ENCODE results near the gene FOXN3.

Gene FOXN3

DNA sequence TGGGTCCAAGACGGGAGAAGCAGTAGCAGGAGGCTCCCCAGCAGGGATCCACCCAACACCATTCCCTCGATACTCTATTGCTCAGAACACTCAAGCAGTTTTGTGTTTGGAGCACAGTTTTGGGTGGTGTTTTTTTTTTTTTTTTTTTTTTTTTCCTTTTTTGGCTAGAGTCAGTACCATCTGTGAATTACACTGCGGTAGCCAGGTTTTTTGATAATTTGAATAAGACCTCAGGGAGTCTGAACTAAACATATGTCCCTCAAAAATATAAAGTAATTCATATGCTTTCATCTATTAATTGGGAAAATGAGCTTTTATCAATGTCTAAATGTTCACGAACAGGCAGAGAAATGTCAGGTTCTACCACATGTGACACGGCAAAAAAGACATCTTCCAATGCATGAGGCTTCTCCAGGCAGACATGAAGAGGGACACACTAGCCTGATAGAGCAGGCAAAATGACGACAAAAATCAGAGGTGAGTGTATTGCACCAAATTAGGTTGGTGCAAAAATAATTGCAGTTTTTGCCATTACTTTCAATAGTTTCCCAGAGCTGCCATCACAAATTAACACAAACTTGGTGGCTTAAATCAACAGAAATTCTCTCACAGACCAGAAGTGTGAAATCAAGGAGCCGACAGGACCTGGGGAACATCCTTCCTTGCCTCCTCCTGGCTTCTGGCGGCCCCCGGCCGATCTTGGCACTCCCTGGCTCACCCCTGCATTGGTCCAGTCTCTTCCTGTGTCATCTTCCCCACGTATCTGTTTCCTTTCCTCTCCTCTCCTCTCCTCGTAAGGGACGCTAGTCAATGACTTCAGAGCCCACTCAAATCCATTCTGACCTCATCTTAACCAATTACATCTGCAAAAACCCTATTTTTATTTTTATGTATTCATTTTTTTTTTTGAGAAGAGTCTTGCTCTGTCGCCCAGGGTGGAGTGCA lies 33.9 kb downstream of the FOXN3 start:
- no peak for DNase-seq

DNA sequence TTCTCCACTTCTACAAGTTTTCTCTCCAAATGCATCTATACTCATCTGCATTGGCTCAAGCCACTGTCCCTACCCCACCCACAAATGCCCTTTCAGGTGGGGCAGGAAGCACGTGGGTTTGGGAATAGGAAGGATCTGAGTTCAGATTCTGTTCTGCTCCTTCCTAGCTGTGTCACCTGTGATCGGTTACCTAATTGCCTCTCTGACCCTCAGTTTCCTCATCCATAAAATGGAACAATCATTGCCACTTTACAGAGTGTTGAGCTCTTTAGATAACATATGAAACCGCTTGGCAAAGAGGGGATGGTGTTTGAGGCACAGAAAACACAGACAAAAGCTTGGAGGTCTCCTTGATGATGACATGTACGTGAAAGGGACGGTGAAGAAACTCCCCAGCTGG lies 34.5 kb downstream of the FOXN3 start:
- DNase-seq, result no peak

DNA sequence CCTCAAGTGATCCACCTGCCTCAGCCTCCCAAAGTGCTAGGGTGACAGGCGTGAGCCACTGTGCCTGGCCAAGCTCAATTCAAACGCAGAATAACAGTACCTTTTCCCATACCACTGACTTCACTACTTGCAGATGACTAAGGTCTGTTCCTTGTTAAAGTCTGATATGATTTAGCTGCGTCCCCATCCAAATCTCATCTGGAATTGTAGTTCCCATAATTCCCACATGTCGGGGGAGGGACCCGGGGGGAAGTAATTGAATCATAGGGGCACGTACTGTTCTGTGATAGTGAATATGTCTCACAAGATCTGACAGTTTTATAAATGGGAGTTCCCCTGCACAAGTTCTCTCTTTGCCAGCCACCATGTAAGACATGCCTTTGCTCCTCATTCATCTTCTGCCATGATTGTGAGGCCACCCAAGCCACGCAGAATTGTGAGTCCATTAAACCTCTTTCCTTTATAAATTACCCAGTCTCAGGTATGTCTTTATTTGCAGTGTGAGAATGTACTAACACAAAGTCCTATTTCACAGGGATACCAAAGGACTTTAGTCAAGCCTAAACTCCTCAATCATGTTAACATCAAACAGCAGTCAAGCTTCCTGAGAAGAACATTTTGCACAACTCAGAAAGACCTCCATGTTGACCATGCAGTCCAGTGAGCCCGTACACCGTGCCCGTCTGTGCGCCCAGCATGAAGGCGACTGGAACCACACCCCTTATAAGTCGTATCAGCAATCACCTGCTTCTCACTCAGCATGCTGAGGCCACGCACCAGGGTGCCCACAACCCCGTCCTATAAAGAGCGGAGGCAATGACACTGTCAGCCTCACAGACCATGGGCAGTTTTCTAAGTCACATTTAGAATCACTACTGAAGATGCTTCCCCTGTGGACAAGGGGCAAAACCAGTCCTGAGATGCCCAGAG lies 36.9 kb downstream of the FOXN3 start:
- no peak for DNase-seq

DNA sequence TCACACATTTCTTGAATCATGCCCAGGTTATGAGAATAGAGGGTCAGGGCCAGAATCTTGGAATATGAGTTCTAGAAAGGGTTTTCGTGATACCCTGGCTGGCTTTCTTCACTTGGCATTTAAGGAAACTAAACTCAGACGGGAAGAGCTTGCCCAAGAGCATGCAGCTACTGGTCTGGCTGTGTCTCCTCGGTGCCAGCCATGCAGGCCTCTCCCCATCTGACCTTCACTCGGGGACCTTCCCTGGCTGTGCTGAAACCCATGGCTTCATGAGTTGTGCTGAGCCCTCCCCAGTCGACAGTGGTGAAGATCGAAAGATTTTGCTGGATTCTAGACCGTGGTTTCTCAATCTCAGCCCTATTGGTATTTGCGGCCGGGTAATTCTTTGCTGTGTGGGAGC lies 38.0 kb downstream of the FOXN3 start:
- DNase-seq, result no peak

DNA sequence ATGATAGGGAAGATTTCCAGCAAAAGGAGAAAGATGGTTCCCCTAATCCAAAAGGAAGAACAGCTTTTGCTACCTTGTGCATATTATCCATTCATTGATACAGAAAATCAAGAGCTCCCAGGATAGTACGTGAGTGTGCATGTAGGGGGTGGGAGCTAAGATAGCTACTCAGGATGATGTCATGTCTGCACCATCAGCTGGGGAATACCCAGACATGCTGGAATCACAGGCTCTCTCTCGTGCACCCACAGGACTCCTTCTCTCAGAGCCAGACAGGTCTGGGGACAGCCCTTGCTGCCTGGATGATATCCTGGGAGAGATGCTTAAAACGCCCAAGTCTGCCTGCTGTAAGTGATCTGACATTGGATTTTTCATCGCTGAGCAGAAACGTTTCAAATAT lies 38.9 kb downstream of the FOXN3 start:
- peak; percentile 68 for DNase-seq

DNA sequence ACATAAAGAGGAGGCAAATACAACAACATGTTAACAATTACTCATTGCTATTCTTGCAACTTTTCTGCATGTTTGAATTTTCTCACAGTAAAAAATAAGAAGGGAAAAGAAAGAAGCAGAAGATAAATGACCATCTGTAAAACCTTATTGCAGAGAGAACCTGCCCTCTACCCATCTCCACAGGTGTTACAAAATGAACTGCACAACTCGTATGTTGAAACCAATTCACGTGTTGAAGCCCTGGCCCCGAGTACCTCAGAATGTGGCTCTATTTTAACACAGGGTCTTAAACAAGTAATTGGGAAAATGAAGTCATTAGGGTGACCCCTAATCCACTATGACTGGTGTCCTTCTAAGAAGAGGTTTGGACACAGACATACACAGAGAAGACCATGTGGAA lies 39.5 kb downstream of the FOXN3 start:
- DNase-seq, result no peak

DNA sequence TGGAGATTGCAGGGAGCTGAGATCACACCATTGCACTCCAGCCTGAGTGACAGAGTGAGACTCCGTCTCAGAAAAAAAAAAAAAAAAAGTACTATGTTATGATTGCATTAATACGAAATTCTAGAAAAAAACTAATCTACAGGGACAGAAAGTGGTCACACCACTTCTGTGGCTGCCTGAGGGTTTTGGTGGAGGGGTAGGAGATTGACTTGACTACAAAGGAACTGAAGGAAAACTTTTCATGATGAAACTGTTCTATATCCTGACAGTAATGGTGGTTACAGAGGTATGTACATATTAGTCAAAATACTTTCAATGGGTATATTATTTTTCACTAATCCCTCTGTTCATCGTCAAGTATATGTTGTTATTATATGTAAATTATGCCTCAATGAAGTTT lies 42.1 kb downstream of the FOXN3 start:
- no peak for DNase-seq

DNA sequence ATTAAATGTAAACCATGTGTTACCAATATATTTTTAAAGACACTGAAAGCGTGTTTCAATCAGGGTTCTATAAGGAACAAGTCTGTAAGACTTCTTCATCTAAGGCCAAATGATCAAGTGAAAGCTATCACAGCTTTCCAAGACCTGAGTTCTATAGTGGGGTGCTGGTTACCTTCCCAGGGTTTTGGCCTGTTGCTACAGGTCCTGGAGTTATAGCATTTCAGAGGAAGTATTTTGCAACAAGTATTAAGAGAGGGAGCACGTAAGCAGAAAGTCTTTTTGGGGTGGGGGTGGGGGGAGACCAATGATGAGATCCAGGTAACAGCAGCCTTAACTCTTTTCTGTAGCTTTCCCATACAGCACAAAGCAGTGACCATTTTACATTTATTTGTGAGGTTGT lies 43.8 kb downstream of the FOXN3 start:
- no peak for DNase-seq

DNA sequence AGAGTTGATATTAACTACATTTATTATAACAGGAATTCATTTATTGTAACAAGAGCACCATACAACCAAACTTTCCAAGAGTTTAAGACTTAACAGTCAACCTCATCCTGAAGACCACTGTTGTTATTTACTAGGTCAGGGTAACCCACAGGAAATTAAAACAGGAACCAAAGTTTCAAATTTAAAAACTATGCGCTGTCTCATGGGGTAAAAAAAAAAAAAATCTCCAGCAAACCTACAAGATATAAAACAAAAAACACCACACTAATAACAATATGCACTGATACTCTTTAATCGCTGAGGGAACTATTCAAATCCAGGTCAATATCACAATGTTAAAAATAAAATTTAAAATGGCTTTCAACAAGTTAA lies 44.5 kb downstream of the FOXN3 start:
- no peak for DNase-seq

DNA sequence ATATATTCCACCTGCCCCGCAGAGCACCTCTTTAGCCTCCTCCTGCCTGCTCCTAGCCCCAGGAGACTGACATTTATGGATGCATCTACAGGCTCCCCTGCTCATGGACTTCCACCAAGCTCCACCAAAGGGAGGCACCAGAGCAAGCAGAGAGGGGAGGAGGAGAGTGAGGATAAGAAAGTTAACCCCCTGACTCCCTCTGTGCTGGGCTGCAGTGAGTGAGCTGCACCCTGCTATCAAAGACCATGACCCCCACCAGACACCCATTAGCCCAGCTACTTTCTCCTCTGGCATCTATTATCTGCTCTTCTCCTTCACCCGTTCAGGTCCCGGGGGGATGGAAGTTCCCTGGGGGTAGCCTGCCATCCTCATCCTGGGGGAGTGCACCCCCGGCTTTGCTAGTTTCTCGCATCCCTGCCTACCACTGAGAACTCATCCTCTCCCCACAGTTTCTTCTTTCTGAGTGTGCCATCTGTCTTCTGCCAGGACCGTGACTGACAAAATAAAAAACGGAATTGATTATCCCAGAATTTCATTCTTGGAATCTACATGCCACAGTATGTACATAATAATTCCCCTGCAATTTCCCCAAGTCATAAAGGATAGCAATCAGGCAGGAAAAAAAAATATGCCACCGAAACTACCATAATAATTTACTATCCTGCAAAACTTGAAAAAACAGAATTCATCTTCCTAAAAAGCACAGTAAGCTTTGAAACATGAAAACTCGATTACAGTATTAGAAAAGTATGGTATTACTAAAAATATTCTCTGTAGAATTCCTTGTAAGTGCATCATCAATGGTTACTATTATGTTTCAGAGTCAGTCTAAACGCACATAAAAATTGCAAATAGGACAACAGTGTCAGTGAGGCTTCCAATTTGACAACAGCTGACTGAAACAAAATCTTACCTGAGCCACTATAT lies 45.2 kb downstream of the FOXN3 start:
- DNase-seq, result peak; percentile 68

DNA sequence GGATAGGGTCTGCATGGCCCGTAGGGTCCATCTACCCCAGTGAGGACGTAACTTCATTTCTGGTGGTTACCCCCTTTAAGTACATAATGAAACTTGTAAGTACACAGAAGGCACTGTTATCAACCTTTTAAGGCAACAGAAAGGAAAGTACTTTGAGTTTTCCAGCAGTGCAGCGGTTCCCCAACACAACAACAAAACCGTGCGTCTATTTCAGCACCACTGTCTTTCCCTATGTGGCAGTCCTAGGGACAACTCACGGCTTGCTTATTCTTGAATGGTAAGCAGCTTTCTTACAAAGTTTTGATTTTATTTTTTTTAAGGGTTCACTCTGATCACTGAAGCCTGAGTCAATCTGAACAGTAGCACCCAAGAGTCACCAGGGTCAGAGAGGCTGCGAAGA lies 46.3 kb downstream of the FOXN3 start:
- no peak for DNase-seq

DNA sequence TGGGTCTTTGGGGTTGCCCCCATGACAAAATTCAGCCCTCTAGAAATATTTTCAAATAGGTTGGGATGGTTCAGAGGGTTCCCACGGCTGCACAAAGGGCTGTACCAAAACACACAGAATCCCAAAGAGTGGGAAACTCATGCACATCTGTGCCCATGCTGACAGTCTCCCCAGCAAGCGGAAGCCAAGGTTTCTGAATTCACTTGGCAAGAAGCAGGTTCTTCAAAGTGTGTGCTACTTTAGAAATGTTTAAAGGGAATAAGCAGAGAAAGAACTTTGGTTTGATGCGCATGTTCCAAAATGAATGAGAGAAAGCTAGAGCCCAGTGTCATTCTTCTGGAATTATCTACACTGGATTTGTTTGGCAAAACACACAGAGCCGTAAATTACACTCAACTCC lies 46.7 kb downstream of the FOXN3 start:
- no peak for DNase-seq

DNA sequence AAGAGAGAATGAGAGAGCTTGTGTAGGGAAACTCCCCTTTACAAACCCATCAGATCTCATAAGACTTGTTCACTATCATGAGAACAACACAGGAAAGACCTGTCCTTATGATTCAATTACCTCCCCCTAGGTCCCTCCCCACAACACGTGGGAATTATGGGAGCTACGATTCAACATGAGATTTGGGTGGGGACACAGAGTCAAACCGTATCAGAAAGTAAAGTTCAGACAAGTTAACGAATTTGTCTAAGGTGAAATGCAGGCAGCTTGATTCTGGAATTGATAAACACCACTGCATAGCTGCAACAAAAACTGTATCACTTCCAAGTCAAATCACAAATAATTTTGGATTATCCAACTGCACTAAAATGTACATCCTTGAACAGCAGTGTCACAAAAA lies 47.4 kb downstream of the FOXN3 start:
- DNase-seq, result no peak

DNA sequence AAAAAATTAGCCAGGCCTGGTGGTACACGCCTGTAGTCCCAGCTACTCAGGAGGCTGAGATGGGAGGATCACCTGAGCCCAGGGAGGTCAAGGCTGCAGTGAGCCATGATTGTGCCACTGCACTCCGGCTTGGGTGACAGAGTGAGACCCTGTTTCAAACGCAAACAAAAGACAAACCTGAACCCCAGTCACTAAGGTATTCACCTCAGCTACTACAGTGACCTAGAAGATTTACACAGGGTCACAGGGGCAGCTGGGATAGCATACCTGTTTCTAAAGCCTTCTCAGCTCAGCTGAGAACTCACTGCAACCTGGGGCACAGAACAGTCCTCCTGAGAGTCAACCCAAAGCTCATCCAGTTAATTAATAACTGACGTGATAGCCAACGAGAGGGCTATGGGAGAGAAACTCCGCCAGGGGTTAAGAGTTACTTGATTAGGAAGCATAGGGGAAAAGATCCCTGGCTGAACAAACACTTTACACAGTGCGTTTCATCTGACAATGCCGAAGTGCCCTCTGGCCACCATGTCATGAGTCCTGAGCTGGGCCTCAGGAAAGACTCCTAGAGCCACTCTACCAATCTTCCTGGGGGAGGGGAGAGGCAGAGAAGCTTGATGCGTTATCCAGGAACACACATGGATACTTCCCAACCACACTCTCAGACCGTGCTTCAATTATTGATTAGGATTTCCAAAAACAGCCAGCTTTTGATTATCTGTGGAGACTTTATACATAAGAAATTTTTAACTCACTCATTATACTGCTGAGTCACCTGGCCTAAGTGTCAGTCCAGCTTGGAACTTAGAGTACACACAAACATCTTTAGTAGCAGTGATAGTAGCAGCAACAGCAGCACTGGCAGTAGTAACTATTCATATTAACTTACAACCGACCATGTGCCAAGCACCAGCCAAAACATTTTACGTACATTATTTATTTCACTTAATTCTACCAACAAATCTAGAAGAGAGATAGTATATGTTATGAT lies 48.2 kb downstream of the FOXN3 start:
- no peak for DNase-seq

DNA sequence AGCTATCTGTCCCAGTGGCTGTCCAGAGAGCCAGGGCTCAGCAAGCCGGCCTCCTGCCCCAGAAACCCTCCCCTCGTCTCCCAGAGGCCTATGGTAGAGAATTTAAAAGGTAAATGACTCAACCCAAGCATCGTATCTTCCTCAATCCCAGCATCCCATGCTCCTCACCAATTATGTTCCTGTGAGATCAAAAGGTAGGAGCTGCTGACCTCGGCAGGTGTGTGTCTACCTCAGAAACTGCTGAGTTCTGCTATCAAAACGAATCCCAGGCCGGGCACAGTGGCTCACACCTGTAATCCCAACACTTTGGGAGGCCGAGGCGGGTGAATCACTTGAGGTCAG lies 49.3 kb downstream of the FOXN3 start:
- DNase-seq, result no peak

DNA sequence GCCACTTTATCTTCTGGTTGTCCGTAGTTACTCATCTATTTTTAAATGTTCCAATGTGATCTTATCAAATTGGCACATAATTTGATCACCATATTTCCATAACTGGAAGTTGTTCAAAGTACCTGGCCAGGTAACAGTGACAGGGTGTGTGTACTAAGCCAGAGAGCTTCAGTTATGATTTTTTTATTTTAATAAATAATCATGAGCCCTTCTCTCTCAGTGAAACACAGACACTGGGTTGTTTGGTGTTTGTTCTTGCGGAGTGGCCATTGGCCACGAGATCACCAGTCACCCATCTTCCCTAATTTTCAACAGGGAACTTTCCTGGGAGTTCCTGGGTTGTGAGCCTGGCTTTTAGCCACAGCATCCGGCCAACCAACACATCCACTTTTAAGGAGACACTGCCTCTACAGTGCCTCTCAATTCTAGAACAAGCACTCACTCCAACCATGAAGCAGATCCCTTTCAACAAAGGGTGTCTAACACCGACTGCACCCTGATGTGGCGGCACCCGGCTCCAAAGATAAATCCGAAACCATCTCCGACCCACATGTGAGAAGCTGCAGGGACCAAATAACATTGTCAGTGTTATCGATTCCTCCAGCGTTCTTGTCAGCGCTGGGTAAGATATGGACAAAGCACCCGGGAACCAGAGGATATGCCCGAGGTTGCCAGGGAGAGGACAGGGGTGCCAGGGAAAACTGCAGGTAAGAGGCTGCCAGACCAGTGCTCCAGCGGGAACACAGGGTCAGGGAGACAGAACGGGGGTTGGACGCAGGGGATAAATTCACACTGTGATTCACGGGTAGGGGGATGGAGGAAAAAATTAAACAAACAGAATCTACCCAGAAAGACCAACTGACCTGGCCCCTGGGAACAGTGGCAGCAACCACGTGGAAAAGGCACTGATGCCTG lies 49.9 kb downstream of the FOXN3 start:
- no peak for DNase-seq

DNA sequence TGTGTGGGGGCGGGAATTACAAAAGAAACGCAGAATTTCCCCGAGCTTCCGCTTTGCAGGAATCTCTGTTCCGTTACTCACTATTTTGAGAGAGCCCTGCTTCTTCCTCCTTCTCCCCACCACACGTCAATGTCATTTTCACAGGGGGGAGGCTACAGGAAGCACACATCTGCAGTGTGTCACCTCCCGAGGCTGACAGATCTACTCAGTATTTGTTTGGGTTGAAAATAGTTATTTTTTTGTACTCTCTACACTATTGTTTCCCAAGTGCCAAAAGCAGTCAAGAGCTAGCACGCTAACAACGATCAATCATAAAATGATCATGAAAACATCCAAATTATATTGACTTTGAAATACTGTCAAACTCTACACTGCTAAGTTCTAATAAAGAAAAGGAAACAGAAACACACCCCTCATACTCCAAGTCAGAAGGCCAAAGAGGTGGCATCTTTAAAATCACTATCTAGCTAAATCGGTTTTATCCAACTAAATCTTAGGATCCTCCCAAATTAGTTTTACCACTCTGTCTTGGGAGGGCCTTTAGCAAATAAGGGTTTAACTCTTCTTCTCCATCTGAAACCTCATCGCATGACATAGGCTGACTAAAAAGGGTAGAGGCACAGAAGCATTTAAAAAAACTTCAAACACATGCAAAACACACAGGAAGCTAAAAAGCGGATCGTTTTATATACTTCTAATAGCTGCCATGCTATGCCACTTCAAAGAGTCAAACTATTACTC lies 51.8 kb downstream of the FOXN3 start:
- DNase-seq, result peak; percentile 45

DNA sequence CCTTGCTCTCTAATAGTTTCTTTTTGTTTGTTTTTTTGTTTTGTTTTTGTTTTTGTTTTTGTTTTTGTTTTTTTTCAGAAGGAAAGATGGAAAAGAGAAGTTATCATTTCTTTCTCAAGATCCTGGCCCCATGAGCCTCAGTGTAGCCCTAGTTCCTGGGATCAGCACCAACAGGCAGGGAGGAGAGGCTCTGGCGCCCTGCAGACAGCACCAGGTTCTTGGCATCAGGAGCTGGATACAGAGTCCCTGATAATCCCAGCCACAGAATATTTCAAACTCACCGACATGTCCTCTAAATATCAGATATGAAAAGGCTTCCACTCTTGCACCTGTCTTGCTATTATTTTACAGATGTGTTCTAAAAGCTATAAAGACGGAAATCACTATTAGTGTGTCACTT lies 52.7 kb downstream of the FOXN3 start:
- no peak for DNase-seq

DNA sequence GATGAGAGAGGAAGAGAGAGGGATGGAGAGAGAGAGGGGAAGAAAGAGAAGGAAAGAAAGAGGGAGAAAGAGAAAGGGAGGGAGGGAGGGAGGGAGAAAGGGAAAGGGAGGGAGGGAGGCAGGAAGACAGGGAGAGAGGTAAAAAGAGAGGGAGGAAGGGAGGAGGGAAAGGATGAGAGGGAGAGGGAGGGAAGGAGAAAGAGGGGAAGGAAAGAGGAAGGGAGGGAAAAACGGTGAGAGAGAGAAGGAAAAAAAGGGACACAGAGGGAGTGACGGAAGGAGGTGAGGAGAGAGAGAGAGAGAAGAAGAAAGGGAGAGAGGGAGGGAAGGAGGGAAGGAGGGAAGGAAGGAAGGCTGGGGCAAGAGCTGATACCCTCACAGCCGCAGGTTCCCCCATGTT lies 56.8 kb downstream of the FOXN3 start:
- DNase-seq, result no peak

Measured in fibroblast of skin of right biceps (primary cell).